HG03432 (cell line): ENCODE results near the gene PROM1.

Source experiments
- ATAC-seq: cut with Tn5 transposase; IDR thresholded peaks from one replicate; pipeline ENCODE4 v1.9.1; 2021; ENCODE audit warnings: mild to moderate bottlenecking, moderate library complexity; ENCODE audit not compliant: unreplicated experiment

PROM1 gene

DNA sequence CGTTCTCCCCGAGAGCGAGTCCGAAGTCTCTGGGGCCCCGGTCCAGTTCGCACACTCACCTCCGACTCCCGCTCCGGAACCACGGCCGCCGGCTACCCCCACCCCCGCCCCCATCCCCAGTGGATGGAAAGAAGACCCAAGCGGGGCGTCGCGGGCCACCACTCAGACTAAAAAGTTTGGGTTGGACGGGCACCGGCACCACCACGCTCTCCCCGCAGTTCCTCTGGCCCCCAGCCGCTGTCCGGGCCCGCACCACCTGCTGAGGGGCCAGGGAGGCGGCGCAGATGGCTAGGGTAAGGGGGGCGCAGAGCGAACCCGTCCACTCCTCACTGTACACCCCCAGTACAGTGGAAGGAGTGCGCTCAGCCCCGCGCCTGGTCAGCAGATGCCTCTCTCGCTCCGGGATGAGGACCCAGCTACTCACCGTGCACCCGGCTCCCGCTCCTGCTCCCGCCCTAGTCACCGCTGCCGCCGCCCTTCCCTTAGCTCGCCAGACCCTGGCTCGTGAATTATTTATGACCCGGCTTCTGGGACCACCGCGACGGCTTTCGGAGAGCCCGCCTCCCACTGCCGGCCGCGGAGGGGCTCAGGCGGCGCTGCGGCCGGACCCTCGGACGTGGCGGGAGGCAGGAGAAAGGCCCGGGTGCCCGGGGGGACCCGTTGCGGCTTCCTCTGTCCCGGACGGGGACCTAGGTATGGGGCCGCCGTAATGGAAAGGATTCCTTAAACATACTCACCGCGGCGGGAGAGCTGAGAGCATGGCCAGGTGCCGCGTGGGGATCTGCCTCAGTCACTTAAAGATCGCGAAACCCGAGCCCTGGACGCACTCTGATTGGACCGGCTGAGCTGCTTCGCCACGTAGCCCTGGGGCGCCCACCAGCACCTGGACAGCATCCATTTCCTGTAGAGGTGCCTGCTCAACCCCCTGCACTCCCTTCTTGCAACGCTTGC, at the start of gene PROM1:
TSS of gene PROM1 (minus strand) at position 783 of the 951 bp plus-strand sequence. CDS start 8,117 bp downstream, outside the sequence.
- ATAC-seq, result no peak

DNA sequence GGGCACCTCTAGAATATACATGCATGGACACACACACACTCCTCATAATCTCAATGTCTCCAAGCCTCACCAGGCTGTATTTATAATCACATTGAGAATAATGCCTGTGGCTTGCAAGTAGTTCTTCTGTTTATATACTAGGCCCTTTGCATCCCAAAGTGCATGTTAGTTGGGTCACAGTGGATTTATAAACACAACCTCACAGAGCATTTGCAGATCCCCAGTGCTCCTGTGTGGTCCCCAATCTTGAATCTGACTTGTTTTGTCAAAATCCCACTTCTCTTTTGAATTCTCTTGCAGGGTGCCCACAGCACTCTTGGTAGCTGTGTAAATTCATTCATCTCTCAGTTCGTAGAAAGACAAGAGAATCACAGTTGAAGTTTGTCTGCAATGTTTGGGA, 49.6 kb upstream of the PROM1 start:
- no peak for ATAC-seq

DNA sequence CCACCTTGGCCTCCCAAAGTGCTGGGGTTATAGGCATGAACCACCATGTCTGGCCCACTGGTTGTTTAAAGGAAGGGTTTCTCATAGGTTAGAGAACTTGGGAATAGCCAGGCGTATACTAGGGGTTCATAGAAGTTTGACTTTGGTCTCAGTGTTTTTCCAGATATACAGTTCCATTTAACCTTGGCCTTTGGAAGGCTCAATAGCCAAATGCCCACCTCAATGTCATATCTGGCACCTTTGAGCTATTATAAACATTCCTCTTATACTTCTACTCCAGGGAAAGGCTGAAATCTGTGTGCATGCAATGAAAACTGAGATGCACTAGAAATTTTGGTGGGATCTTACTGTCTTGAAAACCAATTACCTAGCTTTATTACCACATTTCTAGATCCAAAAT, 47.5 kb upstream of the PROM1 start:
- no peak for ATAC-seq

GRCh38 chr4:16129336-16129735, 45.5 kb upstream of the PROM1 start:
- no peak for ATAC-seq

GRCh38 chr4:16126714-16127113, 42.9 kb upstream of the PROM1 start:
- ATAC-seq, result no peak

- ATAC-seq, result no peak
These were observed 42.0 kb upstream of the PROM1 start for GRCh38 chr4:16125571-16126445.

DNA sequence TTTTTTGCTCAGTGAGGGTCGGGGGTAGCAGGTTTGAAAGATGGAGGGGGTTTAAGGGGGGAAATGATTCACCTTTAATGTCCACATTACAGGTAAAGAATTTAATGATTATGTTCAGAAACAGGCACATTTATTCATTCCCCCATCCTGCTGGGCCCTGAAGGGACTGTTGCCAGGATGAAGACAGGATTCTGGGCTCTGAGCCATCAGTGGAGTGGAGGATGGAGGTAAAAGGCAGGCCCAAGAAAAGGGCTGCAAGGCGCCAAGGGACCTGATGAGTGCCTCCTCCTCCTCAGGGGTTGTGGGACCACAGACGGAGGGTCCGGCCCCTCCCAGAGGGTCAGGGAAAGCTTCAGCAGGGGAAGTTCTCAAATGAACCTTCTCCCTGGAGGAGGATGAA, 40.4 kb upstream of the PROM1 start:
- ATAC-seq, result no peak

DNA sequence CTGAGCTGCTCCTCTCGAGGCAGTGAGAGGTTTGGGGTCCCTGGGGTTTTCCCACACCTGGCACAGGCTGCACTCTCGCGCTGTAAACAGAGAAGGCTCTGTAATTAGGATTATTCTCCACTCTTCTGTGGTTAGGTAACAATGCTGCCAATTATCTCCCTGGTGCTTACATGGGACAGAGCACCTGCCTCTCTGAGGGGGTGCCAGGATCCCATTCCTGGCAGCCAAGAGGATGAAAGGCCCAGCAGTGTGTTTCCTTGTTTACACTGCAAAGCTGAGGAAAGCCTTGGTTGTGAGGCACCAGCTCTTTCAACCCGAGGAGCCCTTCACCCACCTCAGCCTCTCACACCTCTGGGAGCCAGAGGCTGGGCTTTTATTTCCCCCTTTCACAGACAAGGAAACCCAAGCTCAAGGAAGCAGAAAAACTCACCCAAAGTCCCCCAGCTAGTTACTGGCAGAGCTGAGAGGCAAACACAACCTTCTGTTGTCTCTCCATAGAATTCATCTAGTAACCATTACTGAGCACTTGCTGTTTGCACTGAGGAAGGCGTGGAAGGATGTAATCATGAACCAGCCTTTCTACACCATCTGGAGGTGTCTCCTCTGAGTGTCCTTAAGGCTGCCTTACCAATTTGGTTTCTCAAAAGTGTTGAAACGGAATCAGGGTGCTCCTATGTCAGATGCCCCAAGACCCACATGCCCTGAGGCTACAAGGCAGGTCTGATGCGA, 39.7 kb upstream of the PROM1 start:
- ATAC-seq, result no peak

DNA sequence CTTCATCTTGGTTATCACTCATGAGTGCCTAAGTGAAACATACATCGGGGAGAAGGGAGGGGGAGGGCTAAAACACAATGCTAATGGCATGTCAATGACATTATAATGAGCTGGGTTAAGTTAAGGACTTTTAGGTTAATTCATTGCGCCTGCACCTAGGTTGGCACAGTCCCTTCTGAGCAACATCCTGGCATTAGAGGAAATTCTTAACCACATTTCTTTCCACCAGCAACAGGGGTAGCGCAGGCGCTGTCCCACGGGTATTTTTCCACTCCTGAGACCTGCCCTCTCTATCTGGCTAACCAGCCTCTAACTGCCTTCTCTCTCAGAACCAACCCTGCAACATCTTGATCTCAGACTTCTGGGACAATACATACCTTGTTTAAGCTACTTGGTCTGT, 39.0 kb upstream of the PROM1 start:
- no peak for ATAC-seq

DNA sequence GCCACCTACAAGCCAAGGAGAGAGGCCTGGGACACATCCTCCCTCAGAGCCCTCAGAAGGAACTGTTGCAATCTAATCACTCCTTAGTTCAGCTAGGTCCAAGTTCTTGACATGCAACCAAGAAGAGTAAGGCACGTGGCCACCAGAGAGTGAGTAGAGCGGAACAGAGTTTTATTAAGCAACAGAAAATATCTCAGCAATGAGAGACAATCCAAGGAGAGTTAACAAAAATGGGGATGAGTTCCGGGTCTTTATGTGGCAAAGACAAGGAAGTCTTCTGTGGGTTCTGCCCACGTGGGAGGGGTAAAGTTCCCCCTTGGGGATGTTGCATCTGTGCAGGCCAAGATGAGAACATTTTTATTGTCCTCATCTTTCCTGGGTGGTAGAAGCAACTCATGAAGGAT, 38.5 kb upstream of the PROM1 start:
- ATAC-seq, result no peak

DNA sequence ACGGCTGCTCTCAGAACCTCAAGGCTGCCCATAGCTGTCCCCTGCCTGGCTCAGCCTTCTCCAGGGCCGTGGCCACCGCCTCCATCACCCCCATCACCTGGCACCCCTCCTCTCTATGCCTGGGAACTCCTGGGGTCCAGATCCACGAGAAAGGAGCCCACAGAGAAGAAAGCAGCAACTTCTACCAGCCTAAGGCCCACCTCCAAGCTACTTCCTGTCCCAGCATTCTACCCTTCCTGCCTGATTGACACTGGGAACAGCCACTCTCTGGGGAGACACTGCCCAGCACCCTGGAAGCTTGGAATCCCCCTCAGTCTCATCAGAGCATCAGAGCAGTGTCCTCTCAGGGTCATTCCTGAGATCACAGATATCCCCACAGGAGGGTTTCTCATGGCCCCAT, 36.9 kb upstream of the PROM1 start:
- ATAC-seq, result peak; percentile 72

DNA sequence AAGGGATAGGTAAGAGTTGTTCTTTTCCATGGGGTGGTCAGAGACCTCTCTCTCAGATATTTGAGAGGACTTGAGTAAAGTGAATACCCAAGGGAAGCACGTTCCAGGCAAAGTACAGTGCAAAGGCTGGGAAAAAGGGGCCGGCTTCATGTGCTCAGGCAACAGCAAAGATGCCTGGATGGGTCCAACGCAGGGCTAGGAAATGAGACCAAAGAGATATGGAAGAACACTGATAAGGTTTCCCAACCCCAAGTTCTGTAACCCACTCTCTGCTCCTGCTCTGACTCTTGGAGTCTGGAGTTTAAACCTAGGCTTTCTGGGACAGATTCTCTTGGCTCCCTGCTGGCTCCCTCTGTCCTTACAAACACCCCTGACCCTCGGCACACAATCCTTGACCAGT, 36.2 kb upstream of the PROM1 start:
- ATAC-seq, result no peak

DNA sequence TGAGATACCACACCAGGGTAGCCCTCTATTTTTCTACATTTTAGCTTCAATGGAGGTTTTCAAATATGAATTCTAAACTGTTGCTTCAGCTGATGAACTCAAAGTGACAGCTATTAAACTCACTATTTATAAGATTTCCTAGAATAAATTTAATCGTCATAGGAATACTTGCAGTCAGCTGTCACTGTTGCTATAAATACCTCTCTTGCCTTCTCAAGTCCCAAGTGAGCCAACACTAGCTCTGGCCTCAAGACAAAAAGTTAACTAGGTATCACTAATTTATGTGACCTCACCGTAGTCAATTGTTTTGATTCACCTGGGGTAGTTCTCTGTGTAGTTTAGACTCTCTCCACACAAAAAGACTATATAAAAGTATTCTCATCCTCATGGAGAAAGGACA, 34.3 kb upstream of the PROM1 start:
- ATAC-seq, result no peak

DNA sequence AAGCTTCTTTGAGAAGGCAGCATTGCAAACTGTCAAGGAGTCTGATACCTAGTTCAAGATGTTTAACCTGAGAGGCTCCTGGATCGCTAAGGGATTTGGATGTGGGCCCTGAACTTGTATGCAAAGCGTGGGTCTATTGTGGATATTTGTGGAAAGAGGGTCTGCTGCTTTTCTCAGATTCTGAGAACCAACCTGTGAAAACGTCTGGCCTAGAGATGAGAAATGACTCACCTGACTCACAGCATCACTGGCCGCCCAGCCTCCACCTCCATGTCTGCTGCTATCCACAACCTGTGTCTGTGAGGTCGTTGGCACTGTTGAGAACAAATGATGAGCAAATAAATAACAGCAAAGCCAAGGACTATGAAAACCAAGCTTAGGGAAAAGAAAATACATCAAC, 33.3 kb upstream of the PROM1 start:
- ATAC-seq, result no peak

GRCh38 chr4:16116493-16116990, 32.7 kb upstream of the PROM1 start:
- ATAC-seq, result no peak

- no peak for ATAC-seq
These were observed 32.2 kb upstream of the PROM1 start for GRCh38 chr4:16116019-16116418.

GRCh38 chr4:16114546-16114945, 30.7 kb upstream of the PROM1 start:
- ATAC-seq, result no peak

DNA sequence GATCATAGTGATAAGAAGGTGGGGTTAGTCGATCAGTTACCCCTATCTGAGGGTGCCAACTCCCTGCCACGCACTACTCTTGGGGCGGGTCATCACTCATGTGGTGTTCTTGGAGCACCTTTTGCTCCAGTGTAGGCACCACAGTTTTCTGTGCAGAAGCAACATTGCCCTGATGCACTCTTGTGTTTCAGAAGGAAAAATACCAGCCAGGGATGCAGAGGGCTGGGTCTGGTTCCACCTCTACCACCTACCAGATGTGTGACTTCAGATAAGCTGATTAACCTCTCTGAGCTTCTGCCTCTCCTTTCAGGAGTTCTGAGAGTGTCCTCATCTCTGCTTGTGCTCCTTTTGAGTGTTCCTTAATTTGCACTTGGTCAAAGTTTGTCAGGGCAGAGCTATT, 29.9 kb upstream of the PROM1 start:
- ATAC-seq, result no peak

DNA sequence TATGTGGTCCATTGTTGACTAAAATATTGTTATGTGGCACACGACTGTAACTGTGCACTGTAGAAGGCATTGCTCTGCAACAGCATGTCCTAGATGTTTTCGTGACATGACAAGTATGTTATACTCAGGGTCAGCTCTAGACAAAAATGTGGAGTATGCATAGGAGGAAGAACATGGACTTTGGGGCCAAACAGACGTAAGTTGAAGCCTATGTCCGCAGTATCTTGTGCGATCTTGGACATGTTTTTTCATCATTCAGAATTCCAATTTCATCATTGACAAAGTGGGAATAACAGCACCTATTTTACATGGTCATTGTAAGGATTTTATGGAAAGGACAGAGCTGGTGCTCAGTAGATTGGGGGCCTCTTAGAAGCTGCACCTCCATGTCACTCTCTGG, 27.7 kb upstream of the PROM1 start:
- ATAC-seq, result no peak

- no peak for ATAC-seq
These were observed 27.0 kb upstream of the PROM1 start for GRCh38 chr4:16110661-16111290.
